22Rv1 (cell line): ENCODE measurements around the gene ANOS1.

ENCODE experiments used
- H3K27ac ChIP-seq: fragments of 450-650 bp; 2 replicates; pipeline ENCODE4 v1.5.1; 2017
- CTCF ChIP-seq: fragments of 450-650 bp; IDR thresholded peaks from 2 replicates; pipeline ENCODE4 v1.5.1; 2017; ENCODE audit warnings: mild to moderate bottlenecking
- ZFX ChIP-seq: fragments of 450-650 bp; IDR thresholded peaks from 2 replicates; pipeline ENCODE4 v1.6.1; 2017; ENCODE audit warnings: antibody characterized with exemption, borderline replicate concordance

ANOS1 gene

GRCh38 chrX:8728932-8729535 is 2.9 kb downstream of the ANOS1 start:
- no peak overlapping the region for H3K27ac ChIP-seq
- TF ChIP-seq CTCF: no peak
- TF ChIP-seq ZFX: no peak

- no peak for TF ChIP-seq ZFX
- TF ChIP-seq CTCF: no peak
These were observed 5.8 kb downstream of the ANOS1 start for GRCh38 chrX:8726031-8726652.

GRCh38 chrX:8724300-8724699 is 7.6 kb downstream of the ANOS1 start:
- TF ChIP-seq ZFX (no peak), CTCF (peak; percentile 30; the same call in 1 of the 2 replicates)
- H3K27ac ChIP-seq: no peak overlapping the region

More at GRCh38 chrX:8726031-8726652, 5.8 kb downstream of the ANOS1 start:
- no peak overlapping the region for H3K27ac ChIP-seq

- TF ChIP-seq ZFX (no peak), CTCF (no peak)
These were observed 10.4 kb downstream of the ANOS1 start for GRCh38 chrX:8721536-8721935.

GRCh38 chrX:8720136-8720535 is 11.8 kb downstream of the ANOS1 start:
- no peak for TF ChIP-seq ZFX

More at GRCh38 chrX:8721536-8721935, 10.4 kb downstream of the ANOS1 start:
- no peak overlapping the region for H3K27ac ChIP-seq

GRCh38 chrX:8717354-8717753 is 14.6 kb downstream of the ANOS1 start:
- no peak overlapping the region for H3K27ac ChIP-seq
- TF ChIP-seq ZFX (no peak), CTCF (no peak)

More at GRCh38 chrX:8720136-8720535, 11.8 kb downstream of the ANOS1 start:
- H3K27ac ChIP-seq: no peak overlapping the region

GRCh38 chrX:8714164-8714563 is 17.8 kb downstream of the ANOS1 start:
- TF ChIP-seq ZFX (no peak), CTCF (no peak)
- H3K27ac ChIP-seq: no peak overlapping the region

- no peak overlapping the region for H3K27ac ChIP-seq
- no peak for TF ChIP-seq CTCF
- TF ChIP-seq ZFX: no peak
These were observed 20.5 kb downstream of the ANOS1 start for GRCh38 chrX:8711401-8711800.
